DND-41 (cell line): Measurements from ENCODE around the gene TSTD2.

Experiments
- EZH2 ChIP-seq: IDR thresholded peaks from 3 replicates; pipeline ENCODE4 v1.6.1; 2012; ENCODE audit warnings: borderline replicate concordance, low read depth, mild to moderate bottlenecking, moderate library complexity, low read length, inconsistent platforms; ENCODE audit not compliant: severe bottlenecking
- TF ChIP-seq, protein P1 (sequence below): IDR thresholded peaks from 2 replicates; pipeline ENCODE4 v1.5.1; 2012; ENCODE audit warnings: borderline replicate concordance, low read length, moderate library complexity, mild to moderate bottlenecking; ENCODE audit not compliant: poor library complexity, severe bottlenecking; ENCODE audit errors: extremely low read depth

DNA sequence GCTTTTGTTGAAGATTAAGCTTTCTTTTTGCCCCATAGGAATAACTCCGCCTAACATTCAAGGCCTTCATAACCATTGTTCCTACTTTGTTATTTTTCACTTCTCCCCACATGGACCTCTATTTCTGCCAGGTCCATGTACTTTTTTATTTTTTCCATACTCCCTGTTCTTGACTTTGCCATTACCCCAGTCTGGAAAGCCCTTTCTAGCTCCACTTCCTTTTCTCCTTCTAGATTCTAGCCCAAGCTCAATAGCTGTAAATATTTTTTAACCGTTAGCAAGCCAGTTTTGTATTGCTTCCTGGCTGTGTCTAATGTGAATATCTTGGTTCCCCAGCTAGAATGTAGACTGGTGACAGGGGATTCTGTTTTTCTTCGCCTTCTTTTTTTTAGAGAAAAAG is 26.6 kb upstream of the TSTD2 start:
- TF ChIP-seq, protein P1, sequence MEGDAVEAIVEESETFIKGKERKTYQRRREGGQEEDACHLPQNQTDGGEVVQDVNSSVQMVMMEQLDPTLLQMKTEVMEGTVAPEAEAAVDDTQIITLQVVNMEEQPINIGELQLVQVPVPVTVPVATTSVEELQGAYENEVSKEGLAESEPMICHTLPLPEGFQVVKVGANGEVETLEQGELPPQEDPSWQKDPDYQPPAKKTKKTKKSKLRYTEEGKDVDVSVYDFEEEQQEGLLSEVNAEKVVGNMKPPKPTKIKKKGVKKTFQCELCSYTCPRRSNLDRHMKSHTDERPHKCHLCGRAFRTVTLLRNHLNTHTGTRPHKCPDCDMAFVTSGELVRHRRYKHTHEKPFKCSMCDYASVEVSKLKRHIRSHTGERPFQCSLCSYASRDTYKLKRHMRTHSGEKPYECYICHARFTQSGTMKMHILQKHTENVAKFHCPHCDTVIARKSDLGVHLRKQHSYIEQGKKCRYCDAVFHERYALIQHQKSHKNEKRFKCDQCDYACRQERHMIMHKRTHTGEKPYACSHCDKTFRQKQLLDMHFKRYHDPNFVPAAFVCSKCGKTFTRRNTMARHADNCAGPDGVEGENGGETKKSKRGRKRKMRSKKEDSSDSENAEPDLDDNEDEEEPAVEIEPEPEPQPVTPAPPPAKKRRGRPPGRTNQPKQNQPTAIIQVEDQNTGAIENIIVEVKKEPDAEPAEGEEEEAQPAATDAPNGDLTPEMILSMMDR = no peak
- TF ChIP-seq EZH2 = no peak
